ENCODE data around the gene MFNG.
"Not testable (repeated sequence)": the region's sequence is repeated elsewhere in the genome, so short reads cannot be mapped to it uniquely, and the experiment has no call there.

The MFNG gene

GRCh38 chr22:37476389-37477329 is 9.5 kb downstream of the MFNG start:
- in situ Hi-C loops (cut with MboI; ENCODE audit: low sequenced_read_pairs) = no loop called here

GRCh38 chr22:37474447-37475090 is 11.6 kb downstream of the MFNG start:
- in situ Hi-C loops (cut with MboI; ENCODE audit: low sequenced_read_pairs) = no loop called here

GRCh38 chr22:37473437-37473946 is 12.7 kb downstream of the MFNG start:
- in situ Hi-C loops (cut with MboI; ENCODE audit: low sequenced_read_pairs) = no loop called here

GRCh38 chr22:37472418-37473006 is 13.7 kb downstream of the MFNG start:
- in situ Hi-C loops (cut with MboI; ENCODE audit: low sequenced_read_pairs) = no loop called here

- in situ Hi-C loops (cut with MboI; ENCODE audit: low sequenced_read_pairs) = no loop called here
These were observed 14.3 kb downstream of the MFNG start for GRCh38 chr22:37471727-37472417.

- in situ Hi-C loops (cut with MboI; ENCODE audit: low sequenced_read_pairs) = no loop called here
These were observed 16.1 kb downstream of the MFNG start for GRCh38 chr22:37470087-37470445.

- in situ Hi-C loops (cut with MboI; ENCODE audit: low sequenced_read_pairs) = no loop called here
These were observed 16.6 kb downstream of the MFNG start for GRCh38 chr22:37469416-37470086.

- in situ Hi-C loops (cut with MboI; ENCODE audit: low sequenced_read_pairs) = not testable (repeated sequence)
These were observed 17.9 kb downstream of the MFNG start for GRCh38 chr22:37468201-37468695.

GRCh38 chr22:37467391-37467955 is 18.7 kb downstream of the MFNG start:
- in situ Hi-C loops (cut with MboI; ENCODE audit: low sequenced_read_pairs) = no loop called here

- in situ Hi-C loops (cut with MboI; ENCODE audit: low sequenced_read_pairs) = no loop called here
These were observed 22.0 kb downstream of the MFNG start for GRCh38 chr22:37464181-37464580.

- in situ Hi-C loops (cut with MboI; ENCODE audit: low sequenced_read_pairs) = no loop called here
These were observed 23.2 kb downstream of the MFNG start for GRCh38 chr22:37462983-37463382.

GRCh38 chr22:37462436-37462835 is 23.7 kb downstream of the MFNG start:
- in situ Hi-C loops (cut with MboI; ENCODE audit: low sequenced_read_pairs) = no loop called here

- in situ Hi-C loops (cut with MboI; ENCODE audit: low sequenced_read_pairs) = no loop called here
These were observed 24.2 kb downstream of the MFNG start for GRCh38 chr22:37461961-37462360.

- in situ Hi-C loops (cut with MboI; ENCODE audit: low sequenced_read_pairs) = no loop called here
These were observed 25.5 kb downstream of the MFNG start for GRCh38 chr22:37460684-37461083.

- in situ Hi-C loops (cut with MboI; ENCODE audit: low sequenced_read_pairs) = no loop called here
These were observed 27.0 kb downstream of the MFNG start for GRCh38 chr22:37459206-37459605.

- in situ Hi-C loops (cut with MboI; ENCODE audit: low sequenced_read_pairs) = no loop called here
These were observed 28.9 kb downstream of the MFNG start for GRCh38 chr22:37457093-37457893.

GRCh38 chr22:37456346-37456745 is 29.8 kb downstream of the MFNG start:
- in situ Hi-C loops (cut with MboI; ENCODE audit: low sequenced_read_pairs) = no loop called here

GRCh38 chr22:37455896-37456295 is 30.3 kb downstream of the MFNG start:
- in situ Hi-C loops (cut with MboI; ENCODE audit: low sequenced_read_pairs) = no loop called here
